DOHH2 (cell line): ENCODE data around the gene CNPY4.

Experiments used
- CTCF ChIP-seq: fragments of 200-600 bp; sonication (generic); IDR thresholded peaks from one replicate; pipeline ENCODE4 v1.5.1; 2014; ENCODE audit warnings: antibody characterized with exemption, mild to moderate bottlenecking, low read depth, low read length; ENCODE audit not compliant: poor library complexity, severe bottlenecking
- EZH2phosphoT487 ChIP-seq: fragments of 200-600 bp; sonication (generic); IDR thresholded peaks from 2 replicates; pipeline ENCODE4 v1.6.1; 2017; ENCODE audit warnings: borderline replicate concordance, mild to moderate bottlenecking, antibody characterized with exemption, low read length, moderate library complexity, mixed read lengths

- TF ChIP-seq CTCF: no peak
- TF ChIP-seq EZH2phosphoT487: no peak
Observed at GRCh38 chr7:100132126-100132525, 12.7 kb downstream of the CNPY4 start.
